GM12892 (cell line): ENCODE results near the gene PDLIM1.

ENCODE experiments used
- POLR2A ChIP-seq: IDR thresholded peaks from 2 replicates; pipeline ENCODE4 v1.6.1; 2011; ENCODE audit warnings: low read depth, low read length, control low read depth
- POLR2AphosphoS5 ChIP-seq: IDR thresholded peaks from 2 replicates; pipeline ENCODE4 v1.6.1; 2011; ENCODE audit warnings: low read depth, low read length, control low read depth
- TAF1 ChIP-seq: IDR thresholded peaks from 2 replicates; pipeline ENCODE4 v1.6.1; 2011; ENCODE audit warnings: low read depth, mild to moderate bottlenecking, control low read depth, low read length, borderline replicate concordance

DNA sequence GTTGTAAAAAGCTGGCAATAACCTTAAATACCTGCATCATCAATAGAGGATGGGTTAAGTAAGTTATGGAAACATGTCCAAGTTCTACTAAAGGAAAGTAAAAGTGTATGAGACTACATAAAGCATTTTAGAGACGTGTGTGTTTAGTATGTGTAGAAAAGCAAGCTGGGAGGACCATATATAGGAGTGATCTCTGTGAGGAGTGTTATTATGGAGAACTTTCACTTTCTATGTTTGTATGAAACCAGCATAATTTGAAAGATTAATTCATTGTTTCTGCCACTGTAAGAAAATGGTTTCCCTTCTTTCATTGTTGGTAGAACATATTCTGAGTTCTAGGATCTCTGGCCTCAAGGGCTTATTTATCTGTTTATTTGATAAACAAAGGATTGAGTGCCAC, 19.2 kb upstream of the PDLIM1 start:
- TF ChIP-seq POLR2A (no peak), POLR2AphosphoS5 (no peak), TAF1 (no peak)
